Breast epithelium (tissue), 4 donors: ENCODE data around the gene PLEKHS1. TPM values are rescaled to one million over a fixed set of nuclear protein-coding genes. Genes with fewer than 3 reads are reported as not detected.

ENCODE experiments used
- DNase-seq, 2 donors: peaks; one replicate each; pipeline ENCODE4 v3.0.0-alpha.2; 2019; ENCODE audit warnings: low spot score in 2 of 2
- H3K27ac ChIP-seq, 2 donors: fragments of 200-600 bp; sonication (generic) in 1 of 2; one replicate each; pipeline ENCODE4 v1.5.1; 2016 to 2019; ENCODE audit warnings: mild to moderate bottlenecking in 1 of 2
- H3K27me3 ChIP-seq, 2 donors: fragments of 200-600 bp; sonication (generic) in 1 of 2; one replicate each; pipeline versions ENCODE4 v1.5.1 to v1.6.0; 2017 to 2019; ENCODE audit warnings: control low read depth in 1 of 2, mild to moderate bottlenecking in 1 of 2
- H3K36me3 ChIP-seq: fragments of 200-600 bp; one replicate; pipeline ENCODE4 v1.5.1; 2019
- H3K4me1 ChIP-seq, 2 donors: fragments of 200-600 bp; sonication (generic); one replicate each; pipeline ENCODE4 v1.5.1; 2016 to 2019; ENCODE audit warnings: control low read depth in 1 of 2
- H3K4me3 ChIP-seq, 3 donors: fragments of 200-600 bp; sonication (generic); 1 replicate in 2 of 3; 2 replicates in 1 of 3; pipeline ENCODE4 v1.5.1; 2016 to 2019; ENCODE audit warnings: mild to moderate bottlenecking in 3 of 3, moderate library complexity in 2 of 3
- H3K9me3 ChIP-seq, 2 donors: fragments of 200-600 bp; sonication (generic) in 1 of 2; one replicate each; pipeline ENCODE4 v1.5.1; 2016 to 2019; ENCODE audit warnings: control low read depth in 1 of 2
- POLR2A ChIP-seq: fragments of 450-650 bp; IDR thresholded peaks from one replicate; pipeline ENCODE4 v1.6.1; 2016; ENCODE audit warnings: antibody characterized with exemption, mild to moderate bottlenecking, moderate library complexity
- POLR2AphosphoS5 ChIP-seq, 3 donors: sonication (generic); formaldehyde crosslinking; IDR thresholded peaks; one replicate each; pipeline ENCODE4 v1.6.1; 2017; ENCODE audit warnings: antibody characterized with exemption in 3 of 3
- intact Hi-C: fragments of 100-400 bp; cut with DNase I; formaldehyde crosslinking; loops from one replicate; pipeline ENCODE4 v1.15.1; 2023; ENCODE audit warnings: low total_unique reads
- total RNA-seq, 3 donors: library from RNA; depleted of rRNA; stranded (reverse); fragments of >200 nt; gene quantifications; one replicate each; pipeline ENCODE4 v1.1.0, GENCODE V29; 2016
- TF ChIP-seq, protein P1 (sequence below), 3 donors: fragments of 450-650 bp; IDR thresholded peaks; one replicate each; pipeline ENCODE4 v1.5.1; 2016 to 2017; ENCODE audit warnings: antibody characterized with exemption in 3 of 3, mild to moderate bottlenecking in 3 of 3, moderate library complexity in 3 of 3

PLEKHS1 gene
- total RNA-seq, 3 donors from 2014 or later = 23.6 to 30.0 TPM; not detected in 1

DNA sequence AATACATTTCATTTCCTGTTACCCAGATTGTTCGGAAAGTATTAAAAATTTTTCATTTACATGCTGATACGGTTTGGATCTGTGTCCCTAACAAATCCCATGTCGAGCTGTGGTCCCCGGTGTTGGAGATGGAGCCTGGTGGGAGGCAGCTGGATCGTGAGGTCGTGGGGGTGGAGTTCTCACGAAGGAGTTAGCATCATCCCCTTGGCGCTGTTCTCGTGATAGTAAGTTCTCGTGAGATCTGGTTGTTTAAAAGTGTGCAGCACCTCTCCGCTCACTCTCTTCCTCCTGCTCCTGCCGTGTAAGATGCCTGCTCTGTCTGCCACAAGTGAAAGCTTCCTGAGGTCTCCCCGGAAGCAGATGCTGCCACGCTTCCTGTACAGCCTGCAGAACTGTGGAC lies 30.9 kb downstream of the PLEKHS1 start:
- no peaks in the 10 kb centered on the region for H3K4me1 ChIP-seq
- intact Hi-C loops = no loop called here
- no peak for DNase-seq

DNA sequence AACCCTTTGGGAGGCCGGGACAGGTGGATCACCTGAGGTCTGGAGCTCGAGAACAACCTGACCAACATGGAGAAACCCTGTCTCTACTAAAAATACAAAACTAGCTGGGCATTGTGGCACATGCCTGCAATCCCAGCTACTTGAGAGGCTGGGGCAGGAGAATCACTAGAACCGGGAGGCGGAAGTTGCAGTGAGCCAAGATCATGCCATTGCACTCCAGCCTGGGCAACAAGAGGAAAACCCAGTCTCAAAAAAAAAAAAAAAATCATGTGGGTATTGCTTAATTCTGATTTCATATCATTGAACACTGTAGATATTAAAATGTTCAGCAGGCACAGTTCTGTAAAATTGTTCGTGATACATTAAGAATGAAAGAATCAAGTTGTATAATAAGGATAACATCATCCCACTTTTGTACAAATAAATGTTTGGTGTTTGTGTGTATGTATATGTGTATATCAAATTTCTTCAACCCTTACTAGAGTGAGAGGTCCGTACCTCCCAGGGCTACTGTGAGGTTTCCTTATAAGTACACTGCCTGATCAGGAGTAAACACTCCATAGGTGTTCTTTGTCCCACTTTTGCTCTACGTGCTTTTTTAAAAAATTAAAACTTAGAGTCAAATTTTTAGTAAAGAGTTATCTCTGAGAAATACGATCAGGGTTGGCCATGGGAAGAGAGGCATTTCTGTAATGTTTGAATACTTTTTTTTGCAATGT lies 31.7 kb downstream of the PLEKHS1 start:
- no peaks in the 10 kb centered on the region for H3K36me3 ChIP-seq

More for the DNA sequence above, 30.9 kb downstream of the PLEKHS1 start:
- no peaks in the 10 kb centered on the region for H3K36me3 ChIP-seq
- no peak overlapping the region for H3K27ac ChIP-seq
- H3K4me3 ChIP-seq = no peak overlapping the region
- TF ChIP-seq POLR2AphosphoS5 (IDR thresholded peaks at IDR 0.05) = no peak
- no peak for TF ChIP-seq POLR2A
- H3K27me3 ChIP-seq = no peaks in the 10 kb centered on the region
- H3K9me3 ChIP-seq = no peaks in the 10 kb centered on the region

DNA sequence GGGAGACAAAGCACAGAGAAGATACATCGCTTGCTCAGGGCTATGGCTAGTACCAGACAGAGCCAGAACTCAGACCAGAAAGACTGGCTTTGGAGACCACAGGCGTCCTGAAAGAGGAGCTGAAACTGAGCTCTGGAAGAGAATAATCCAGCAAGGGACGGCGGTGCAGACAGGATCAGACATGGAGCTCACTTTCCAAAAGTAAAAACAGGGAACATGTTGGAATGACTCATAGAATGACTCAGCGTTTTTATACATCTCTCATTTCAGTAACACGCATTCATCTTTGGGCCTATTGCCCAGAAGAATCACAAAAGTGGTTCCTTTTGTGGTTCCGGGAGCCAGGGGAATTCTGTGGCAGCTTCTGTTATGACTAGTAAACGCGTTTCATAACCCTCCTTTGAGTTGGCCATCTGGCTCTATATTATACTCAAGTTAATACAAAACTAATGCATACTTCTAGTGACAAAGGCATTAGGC lies 37.2 kb downstream of the PLEKHS1 start:
- no peaks in the 10 kb centered on the region for H3K9me3 ChIP-seq
- no peaks in the 10 kb centered on the region for H3K4me1 ChIP-seq
- DNase-seq = peak in 1 of 2 donors; percentile 51
- peak overlapping the region; percentile 41 to 50 for H3K27ac ChIP-seq
- TF ChIP-seq, protein P1, sequence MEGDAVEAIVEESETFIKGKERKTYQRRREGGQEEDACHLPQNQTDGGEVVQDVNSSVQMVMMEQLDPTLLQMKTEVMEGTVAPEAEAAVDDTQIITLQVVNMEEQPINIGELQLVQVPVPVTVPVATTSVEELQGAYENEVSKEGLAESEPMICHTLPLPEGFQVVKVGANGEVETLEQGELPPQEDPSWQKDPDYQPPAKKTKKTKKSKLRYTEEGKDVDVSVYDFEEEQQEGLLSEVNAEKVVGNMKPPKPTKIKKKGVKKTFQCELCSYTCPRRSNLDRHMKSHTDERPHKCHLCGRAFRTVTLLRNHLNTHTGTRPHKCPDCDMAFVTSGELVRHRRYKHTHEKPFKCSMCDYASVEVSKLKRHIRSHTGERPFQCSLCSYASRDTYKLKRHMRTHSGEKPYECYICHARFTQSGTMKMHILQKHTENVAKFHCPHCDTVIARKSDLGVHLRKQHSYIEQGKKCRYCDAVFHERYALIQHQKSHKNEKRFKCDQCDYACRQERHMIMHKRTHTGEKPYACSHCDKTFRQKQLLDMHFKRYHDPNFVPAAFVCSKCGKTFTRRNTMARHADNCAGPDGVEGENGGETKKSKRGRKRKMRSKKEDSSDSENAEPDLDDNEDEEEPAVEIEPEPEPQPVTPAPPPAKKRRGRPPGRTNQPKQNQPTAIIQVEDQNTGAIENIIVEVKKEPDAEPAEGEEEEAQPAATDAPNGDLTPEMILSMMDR (IDR thresholded peaks at IDR 0.05) = no peak
- TF ChIP-seq POLR2AphosphoS5 (IDR thresholded peaks at IDR 0.05) = no peak
- no peak for TF ChIP-seq POLR2A
- no peaks in the 10 kb centered on the region for H3K36me3 ChIP-seq
- no peaks in the 10 kb centered on the region for H3K27me3 ChIP-seq
- H3K4me3 ChIP-seq = peak overlapping the region in 1 of 3 donors; percentile 29
- intact Hi-C loops = loop anchor here (2.0 kb wide), 1 partner anchor 62 kb away; no protein-coding TSS in a partner anchor

More for the DNA sequence above, 31.7 kb downstream of the PLEKHS1 start:
- TF ChIP-seq POLR2AphosphoS5 (IDR thresholded peaks at IDR 0.05) (no peak), POLR2A (no peak)
- TF ChIP-seq, protein P1 (IDR thresholded peaks at IDR 0.05) = no peak
- no peaks in the 10 kb centered on the region for H3K9me3 ChIP-seq
- H3K4me3 ChIP-seq = no peak overlapping the region
- no peaks in the 10 kb centered on the region for H3K27me3 ChIP-seq
- intact Hi-C loops = no loop called here
- no peaks in the 10 kb centered on the region for H3K4me1 ChIP-seq
- no peak for DNase-seq
- no peak overlapping the region for H3K27ac ChIP-seq

DNA sequence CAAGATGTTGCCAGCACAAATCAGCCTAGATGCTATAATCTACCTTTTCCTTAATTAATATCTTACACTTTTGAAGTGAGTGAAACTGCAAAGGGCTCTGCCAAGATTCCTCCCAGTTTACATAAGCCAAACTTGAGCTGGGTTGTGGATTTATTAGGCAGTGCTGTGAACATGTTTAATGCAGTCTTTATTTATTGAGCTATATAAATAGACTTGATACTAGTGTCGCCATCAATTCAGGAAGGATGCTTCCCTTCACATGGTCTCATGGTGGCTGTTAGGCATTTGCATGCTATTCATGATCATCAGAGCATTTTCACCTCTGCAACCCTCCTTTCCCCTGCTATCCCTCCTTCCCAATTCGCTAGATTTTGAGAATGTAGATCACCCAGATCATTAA lies 40.2 kb downstream of the PLEKHS1 start:
- H3K4me3 ChIP-seq = no peak overlapping the region
- TF ChIP-seq, protein P1 (IDR thresholded peaks at IDR 0.05) = no peak
- no peak for TF ChIP-seq POLR2AphosphoS5 (IDR thresholded peaks at IDR 0.05)
- TF ChIP-seq POLR2A = no peak
- H3K27ac ChIP-seq = no peak overlapping the region
- no peak for DNase-seq
- intact Hi-C loops = no loop called here
- H3K9me3 ChIP-seq = no peaks in the 10 kb centered on the region
- no peaks in the 10 kb centered on the region for H3K36me3 ChIP-seq
- H3K27me3 ChIP-seq = no peaks in the 10 kb centered on the region
- H3K4me1 ChIP-seq = no peaks in the 10 kb centered on the region

DNA sequence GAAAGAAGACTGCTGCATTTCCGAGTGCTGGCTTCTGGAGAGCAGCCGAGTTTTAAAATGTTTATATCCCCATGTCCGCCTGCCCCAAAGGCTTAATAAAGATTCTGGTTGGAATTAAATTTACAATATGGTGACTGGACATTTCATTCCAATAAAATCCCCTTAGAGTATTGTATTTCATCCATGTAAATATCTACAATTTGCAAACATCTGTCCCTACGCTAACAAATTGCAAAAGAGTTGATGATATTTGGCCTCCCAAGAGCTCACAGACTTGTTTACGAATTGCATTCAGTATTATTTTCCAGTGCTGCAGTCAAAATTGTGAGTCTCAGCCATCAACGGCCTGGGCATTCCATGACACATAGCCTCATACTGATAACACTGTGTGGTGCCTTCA lies 50.1 kb downstream of the PLEKHS1 start:
- no peaks in the 10 kb centered on the region for H3K36me3 ChIP-seq
- no peaks in the 10 kb centered on the region for H3K4me1 ChIP-seq
- H3K27ac ChIP-seq = no peak overlapping the region
- no peak overlapping the region for H3K4me3 ChIP-seq
- intact Hi-C loops = no loop called here
- DNase-seq = no peak
- no peak for TF ChIP-seq POLR2AphosphoS5 (IDR thresholded peaks at IDR 0.05)
- TF ChIP-seq, protein P1 (IDR thresholded peaks at IDR 0.05) = no peak
- no peak for TF ChIP-seq POLR2A
- H3K9me3 ChIP-seq = no peaks in the 10 kb centered on the region
- H3K27me3 ChIP-seq = no peaks in the 10 kb centered on the region
